OCI-LY1 (cell line): Measurements from ENCODE around the gene MT1E.

Source experiments
- EZH2 ChIP-seq: fragments of 200-600 bp; sonication (generic), shearing (Covaris generic); IDR thresholded peaks from 2 replicates; pipeline ENCODE4 v1.8.0; 2017; ENCODE audit warnings: borderline replicate concordance, mixed run types, mild to moderate bottlenecking, antibody characterized with exemption, low read length, moderate library complexity, mixed read lengths
- TF ChIP-seq, protein P1 (sequence below): fragments of 200-600 bp; sonication (generic), shearing (Covaris generic); IDR thresholded peaks from 2 replicates; pipeline ENCODE4 v1.5.1; 2017; ENCODE audit warnings: mild to moderate bottlenecking, antibody characterized with exemption, low read length, moderate library complexity, mixed read lengths

- TF ChIP-seq, protein P1, sequence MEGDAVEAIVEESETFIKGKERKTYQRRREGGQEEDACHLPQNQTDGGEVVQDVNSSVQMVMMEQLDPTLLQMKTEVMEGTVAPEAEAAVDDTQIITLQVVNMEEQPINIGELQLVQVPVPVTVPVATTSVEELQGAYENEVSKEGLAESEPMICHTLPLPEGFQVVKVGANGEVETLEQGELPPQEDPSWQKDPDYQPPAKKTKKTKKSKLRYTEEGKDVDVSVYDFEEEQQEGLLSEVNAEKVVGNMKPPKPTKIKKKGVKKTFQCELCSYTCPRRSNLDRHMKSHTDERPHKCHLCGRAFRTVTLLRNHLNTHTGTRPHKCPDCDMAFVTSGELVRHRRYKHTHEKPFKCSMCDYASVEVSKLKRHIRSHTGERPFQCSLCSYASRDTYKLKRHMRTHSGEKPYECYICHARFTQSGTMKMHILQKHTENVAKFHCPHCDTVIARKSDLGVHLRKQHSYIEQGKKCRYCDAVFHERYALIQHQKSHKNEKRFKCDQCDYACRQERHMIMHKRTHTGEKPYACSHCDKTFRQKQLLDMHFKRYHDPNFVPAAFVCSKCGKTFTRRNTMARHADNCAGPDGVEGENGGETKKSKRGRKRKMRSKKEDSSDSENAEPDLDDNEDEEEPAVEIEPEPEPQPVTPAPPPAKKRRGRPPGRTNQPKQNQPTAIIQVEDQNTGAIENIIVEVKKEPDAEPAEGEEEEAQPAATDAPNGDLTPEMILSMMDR, result no peak
- no peak for TF ChIP-seq EZH2
Observed at GRCh38 chr16:56614549-56614991, 11.0 kb upstream of the MT1E start.
